Fibroblast of villous mesenchyme (primary cell): Measurements from ENCODE around the gene CATSPER3. TPM values are rescaled to one million over a fixed set of nuclear protein-coding genes. Genes with fewer than 3 reads are reported as not detected.

Experiments
- DNase-seq: peaks from one replicate; pipeline ENCODE4 v3.0.0-alpha.2; 2010; ENCODE audit warnings: low read depth
- H3K4me3 ChIP-seq: 2 replicates; pipeline ENCODE4 v1.5.1; 2011; ENCODE audit warnings: low read depth, mild to moderate bottlenecking, low read length
- total RNA-seq: library from RNA; depleted of rRNA; stranded (reverse); fragments of >200 nt; gene quantifications from 2 replicates; pipeline ENCODE4 v1.2.3, GENCODE V29; 2012
- TF ChIP-seq, protein P1 (sequence below): IDR thresholded peaks from 2 replicates; pipeline ENCODE4 v1.5.1; 2012; ENCODE audit warnings: low read depth, mild to moderate bottlenecking, low read length; ENCODE audit not compliant: insufficient read depth

CATSPER3 gene
- total RNA-seq, 1 donor: under 0.01 TPM

DNA sequence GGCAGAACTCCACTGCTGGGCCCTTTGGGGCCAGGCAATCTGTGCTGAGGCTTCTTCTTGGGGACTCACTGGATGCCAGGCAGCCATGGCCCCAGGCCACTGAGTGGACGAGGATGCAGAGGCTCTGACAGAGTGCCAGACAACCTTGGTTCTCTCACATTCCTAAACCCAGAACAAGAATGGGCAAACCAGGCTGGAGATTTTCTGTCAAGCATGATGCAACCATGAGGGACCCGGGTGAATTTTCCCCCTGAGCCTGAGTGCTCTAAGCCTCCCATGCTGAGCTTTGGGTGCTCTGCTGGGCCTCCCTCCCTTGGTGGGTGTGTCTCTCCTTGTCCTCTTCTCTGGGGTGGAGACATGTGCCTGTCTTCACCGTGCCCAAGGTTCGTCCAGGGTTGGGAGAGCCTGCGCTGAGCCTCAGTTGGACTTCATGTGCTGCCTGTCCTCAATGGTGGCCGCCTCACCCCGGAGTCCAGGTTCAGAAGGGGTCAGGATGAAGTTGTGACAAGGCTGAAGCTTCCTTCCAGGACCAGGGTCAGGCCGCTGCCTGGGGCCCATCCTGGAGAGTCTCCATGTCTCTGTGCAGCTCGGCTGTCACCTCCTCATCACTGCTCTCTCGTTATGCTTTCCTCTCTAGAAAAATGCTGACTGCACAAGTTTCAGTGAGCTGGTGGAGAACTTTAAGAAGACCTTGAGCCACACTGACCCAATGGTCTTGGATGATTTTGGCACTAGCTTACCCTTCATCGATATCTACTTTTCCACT, 42.2 kb downstream of the CATSPER3 start:
- DNase-seq: no peak
- TF ChIP-seq, protein P1, sequence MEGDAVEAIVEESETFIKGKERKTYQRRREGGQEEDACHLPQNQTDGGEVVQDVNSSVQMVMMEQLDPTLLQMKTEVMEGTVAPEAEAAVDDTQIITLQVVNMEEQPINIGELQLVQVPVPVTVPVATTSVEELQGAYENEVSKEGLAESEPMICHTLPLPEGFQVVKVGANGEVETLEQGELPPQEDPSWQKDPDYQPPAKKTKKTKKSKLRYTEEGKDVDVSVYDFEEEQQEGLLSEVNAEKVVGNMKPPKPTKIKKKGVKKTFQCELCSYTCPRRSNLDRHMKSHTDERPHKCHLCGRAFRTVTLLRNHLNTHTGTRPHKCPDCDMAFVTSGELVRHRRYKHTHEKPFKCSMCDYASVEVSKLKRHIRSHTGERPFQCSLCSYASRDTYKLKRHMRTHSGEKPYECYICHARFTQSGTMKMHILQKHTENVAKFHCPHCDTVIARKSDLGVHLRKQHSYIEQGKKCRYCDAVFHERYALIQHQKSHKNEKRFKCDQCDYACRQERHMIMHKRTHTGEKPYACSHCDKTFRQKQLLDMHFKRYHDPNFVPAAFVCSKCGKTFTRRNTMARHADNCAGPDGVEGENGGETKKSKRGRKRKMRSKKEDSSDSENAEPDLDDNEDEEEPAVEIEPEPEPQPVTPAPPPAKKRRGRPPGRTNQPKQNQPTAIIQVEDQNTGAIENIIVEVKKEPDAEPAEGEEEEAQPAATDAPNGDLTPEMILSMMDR: no peak
- no peak overlapping the region for H3K4me3 ChIP-seq

GRCh38 chr5:135010502-135011354, 43.0 kb downstream of the CATSPER3 start:
- TF ChIP-seq, protein P1: peak; percentile 44
- H3K4me3 ChIP-seq: no peak overlapping the region
- DNase-seq: peak; percentile 19

DNA sequence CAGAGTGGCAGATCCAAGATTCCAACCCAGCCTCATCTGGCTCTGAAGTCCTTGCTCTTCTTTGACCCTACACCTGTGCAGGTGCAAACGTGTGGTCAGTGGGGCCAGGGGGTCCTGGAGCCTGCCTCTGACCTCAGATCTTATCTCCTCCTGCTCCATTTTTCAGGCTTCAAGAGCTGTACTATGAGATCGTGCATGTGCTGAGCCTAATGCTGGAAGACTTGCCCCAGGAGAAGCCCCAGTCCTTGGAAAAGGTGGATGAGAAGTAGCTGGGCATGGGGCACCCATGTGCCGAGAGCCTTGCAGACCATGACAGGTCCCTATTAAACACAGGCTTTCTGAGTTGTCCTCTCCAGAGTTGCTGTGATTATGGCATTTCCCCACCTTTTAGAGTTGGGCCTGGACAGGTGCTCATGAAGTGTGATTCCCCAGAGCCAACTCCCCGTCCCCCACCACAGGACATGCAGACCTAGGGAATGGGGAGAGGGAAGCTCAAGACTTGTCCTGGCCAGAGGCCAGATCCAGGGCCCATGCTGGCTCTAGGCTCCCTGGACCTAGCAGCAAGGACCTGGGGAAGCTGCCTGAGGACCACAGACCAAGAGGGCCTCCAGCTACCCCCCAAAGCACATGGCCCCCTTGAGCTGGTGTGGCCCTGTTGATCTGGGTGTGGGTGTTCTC, 43.8 kb downstream of the CATSPER3 start:
- TF ChIP-seq, protein P1: no peak
- DNase-seq: no peak
- no peak overlapping the region for H3K4me3 ChIP-seq

- H3K4me3 ChIP-seq: no peak overlapping the region
- no peak for DNase-seq
- TF ChIP-seq, protein P1: no peak
Measured at GRCh38 chr5:135012033-135012588, 44.4 kb downstream of the CATSPER3 start.

- H3K4me3 ChIP-seq: no peak overlapping the region
- no peak for DNase-seq
- TF ChIP-seq, protein P1: no peak
Measured at GRCh38 chr5:135012951-135013391, 45.3 kb downstream of the CATSPER3 start.

- DNase-seq: no peak
- H3K4me3 ChIP-seq: no peak overlapping the region
- TF ChIP-seq, protein P1: no peak
Measured at GRCh38 chr5:135013445-135013844, 45.7 kb downstream of the CATSPER3 start.
